Hepatocyte (in vitro differentiated cells): ENCODE measurements around the gene THYN1. TPM values are rescaled to one million over a fixed set of nuclear protein-coding genes. Genes with fewer than 3 reads are reported as not detected.

Experiments
- DNase-seq: peaks from one replicate; pipeline ENCODE4 v3.0.0-alpha.2; 2016; ENCODE audit warnings: low spot score
- H2AFZ ChIP-seq: fragments of 200-600 bp; sonication (generic); 2 replicates; pipeline ENCODE4 v1.6.0; 2016; ENCODE audit warnings: antibody characterized with exemption, mild to moderate bottlenecking
- H3K27ac ChIP-seq: fragments of 200-600 bp; sonication (generic); 2 replicates; pipeline ENCODE4 v1.5.1; 2016; ENCODE audit warnings: mild to moderate bottlenecking
- H3K27me3 ChIP-seq: fragments of 200-600 bp; sonication (generic); 2 replicates; pipeline ENCODE4 v1.6.1; 2016
- H3K36me3 ChIP-seq: fragments of 200-600 bp; sonication (generic); replicated peaks from 2 replicates; pipeline ENCODE4 v1.5.1; 2016; ENCODE audit warnings: low read depth; ENCODE audit not compliant: insufficient read depth
- H3K4me1 ChIP-seq: fragments of 200-600 bp; sonication (generic); 2 replicates; pipeline ENCODE4 v1.5.1; 2016; ENCODE audit warnings: mild to moderate bottlenecking, moderate library complexity; ENCODE audit not compliant: insufficient read depth
- H3K4me2 ChIP-seq: fragments of 200-600 bp; sonication (generic); 2 replicates; pipeline ENCODE4 v1.6.0; 2016
- H3K4me3 ChIP-seq: fragments of 200-600 bp; sonication (generic); 2 replicates; pipeline ENCODE4 v1.5.1; 2016; ENCODE audit warnings: mild to moderate bottlenecking
- H3K79me2 ChIP-seq: fragments of 200-600 bp; sonication (generic); 2 replicates; pipeline ENCODE4 v1.6.0; 2017; ENCODE audit warnings: mild to moderate bottlenecking
- H3K9me2 ChIP-seq: fragments of 200-600 bp; sonication (generic); replicated peaks from 2 replicates; pipeline ENCODE4 v1.6.0; 2017; ENCODE audit warnings: mild to moderate bottlenecking; ENCODE audit not compliant: insufficient read depth
- H3K9me3 ChIP-seq: fragments of 200-600 bp; sonication (generic); 2 replicates; pipeline ENCODE4 v1.5.1; 2016; ENCODE audit warnings: low read depth, mild to moderate bottlenecking
- H4K20me1 ChIP-seq: fragments of 200-600 bp; sonication (generic); 2 replicates; pipeline ENCODE4 v1.6.0; 2016; ENCODE audit warnings: mild to moderate bottlenecking; ENCODE audit not compliant: insufficient read depth, poor library complexity, severe bottlenecking
- EZH2 ChIP-seq: fragments of 200-600 bp; sonication (generic); IDR thresholded peaks from 2 replicates; pipeline ENCODE4 v1.6.1; 2016; ENCODE audit warnings: antibody characterized with exemption, mild to moderate bottlenecking, borderline replicate concordance
- EZH2phosphoT487 ChIP-seq: fragments of 200-600 bp; sonication (generic); IDR thresholded peaks from one replicate; pipeline ENCODE4 v1.6.1; 2018; ENCODE audit warnings: antibody characterized with exemption, mild to moderate bottlenecking, low read depth, moderate library complexity; ENCODE audit not compliant: unreplicated experiment, severe bottlenecking
- WGBS: methylation state at CpG from one replicate; pipeline ENCODE4 v1.1.6; 2016; ENCODE audit warnings: low lambda C conversion rate; ENCODE audit errors: missing lambda C conversion rate; 5-methylcytosine and 5-hydroxymethylcytosine counted together
- polyA plus RNA-seq: library from polyadenylated mRNA; unstranded; fragments of >200 nt; fragmentation: Nextera tagmentation; extraction: Ambion mirVana; gene quantifications from 2 replicates; pipeline ENCODE4 v1.2.1, GENCODE V29; 2016
- total RNA-seq: library from RNA; depleted of rRNA; stranded (reverse); fragments of >200 nt; gene quantifications from 2 replicates; pipeline ENCODE4 v1.2.3, GENCODE V29; 2014
- TF ChIP-seq, protein P1 (sequence below): fragments of 200-600 bp; sonication (generic); IDR thresholded peaks from 2 replicates; pipeline ENCODE4 v1.5.1; 2016; ENCODE audit warnings: antibody characterized with exemption, mild to moderate bottlenecking; ENCODE audit not compliant: poor library complexity

The THYN1 gene
- total and polyA plus RNA-seq, 2 experiments from 2014 or later = 45.7 to 59.8 TPM

DNA sequence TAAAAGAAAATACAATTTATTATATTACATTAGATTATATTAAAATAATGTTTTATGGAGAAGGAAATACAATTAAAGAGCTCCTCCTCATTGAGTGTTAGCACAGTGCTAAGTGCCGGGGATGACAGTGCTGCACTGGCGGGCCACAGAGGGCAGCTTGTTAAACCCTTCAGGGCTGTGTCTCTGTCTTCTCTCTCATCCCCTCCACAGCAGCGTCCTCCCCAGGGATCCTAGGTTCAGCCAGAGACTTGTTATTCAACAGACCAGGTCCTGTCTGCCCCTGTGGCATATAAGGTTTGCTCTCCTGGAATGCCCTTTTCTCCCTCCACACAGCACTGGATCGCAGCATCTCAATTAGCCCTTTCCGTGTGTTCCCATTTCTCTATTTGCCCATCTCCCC is 14.2 kb downstream of the THYN1 start:
- Histone ChIP-seq H3K36me3 (no peaks in the 10 kb centered on the region), H3K27ac (no peak overlapping the region), H3K9me3 (no peaks in the 10 kb centered on the region), H3K4me3 (no peak overlapping the region), H3K4me1 (no peaks in the 10 kb centered on the region), H3K9me2 (no peaks in the 10 kb centered on the region), H3K79me2 (no peaks in the 10 kb centered on the region), H4K20me1 (no peaks in the 10 kb centered on the region), H3K27me3 (no peaks in the 10 kb centered on the region), H3K4me2 (no peak overlapping the region), H2AFZ (no peak overlapping the region)
- TF ChIP-seq EZH2phosphoT487 (no peak), EZH2 (no peak)
- TF ChIP-seq, protein P1, sequence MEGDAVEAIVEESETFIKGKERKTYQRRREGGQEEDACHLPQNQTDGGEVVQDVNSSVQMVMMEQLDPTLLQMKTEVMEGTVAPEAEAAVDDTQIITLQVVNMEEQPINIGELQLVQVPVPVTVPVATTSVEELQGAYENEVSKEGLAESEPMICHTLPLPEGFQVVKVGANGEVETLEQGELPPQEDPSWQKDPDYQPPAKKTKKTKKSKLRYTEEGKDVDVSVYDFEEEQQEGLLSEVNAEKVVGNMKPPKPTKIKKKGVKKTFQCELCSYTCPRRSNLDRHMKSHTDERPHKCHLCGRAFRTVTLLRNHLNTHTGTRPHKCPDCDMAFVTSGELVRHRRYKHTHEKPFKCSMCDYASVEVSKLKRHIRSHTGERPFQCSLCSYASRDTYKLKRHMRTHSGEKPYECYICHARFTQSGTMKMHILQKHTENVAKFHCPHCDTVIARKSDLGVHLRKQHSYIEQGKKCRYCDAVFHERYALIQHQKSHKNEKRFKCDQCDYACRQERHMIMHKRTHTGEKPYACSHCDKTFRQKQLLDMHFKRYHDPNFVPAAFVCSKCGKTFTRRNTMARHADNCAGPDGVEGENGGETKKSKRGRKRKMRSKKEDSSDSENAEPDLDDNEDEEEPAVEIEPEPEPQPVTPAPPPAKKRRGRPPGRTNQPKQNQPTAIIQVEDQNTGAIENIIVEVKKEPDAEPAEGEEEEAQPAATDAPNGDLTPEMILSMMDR = no peak
- WGBS = 96% methylated on average over 5 of the region's 5 CpGs
- no peak for DNase-seq

DNA sequence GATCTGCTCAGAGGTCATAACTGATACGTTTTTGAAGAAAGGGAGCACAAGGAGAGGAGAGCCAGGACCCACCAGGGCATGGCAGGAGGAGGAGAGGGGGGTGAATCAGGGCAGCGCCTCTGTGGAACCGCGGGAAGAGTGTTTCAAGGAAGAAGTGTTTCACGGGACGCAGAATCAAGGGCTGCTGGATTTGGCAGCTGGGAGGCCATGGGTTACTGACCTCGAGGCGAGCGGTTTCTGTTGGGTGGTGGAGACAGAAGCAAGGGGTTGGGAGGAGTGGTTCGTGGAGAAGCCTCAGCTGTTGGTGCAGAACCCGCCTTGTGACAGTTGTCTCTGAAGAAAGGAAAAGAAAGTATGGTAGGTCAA is 15.6 kb downstream of the THYN1 start:
- Histone ChIP-seq H3K27ac (no peak overlapping the region), H2AFZ (no peak overlapping the region), H3K27me3 (no peaks in the 10 kb centered on the region), H3K4me3 (no peak overlapping the region), H4K20me1 (no peaks in the 10 kb centered on the region), H3K36me3 (no peaks in the 10 kb centered on the region), H3K79me2 (peaks cover 2% of the 10 kb centered on the region), H3K4me2 (no peak overlapping the region), H3K9me3 (no peaks in the 10 kb centered on the region), H3K4me1 (no peaks in the 10 kb centered on the region), H3K9me2 (no peaks in the 10 kb centered on the region)
- DNase-seq = no peak
- TF ChIP-seq EZH2 = no peak
- TF ChIP-seq, protein P1 = no peak
- no peak for TF ChIP-seq EZH2phosphoT487
- WGBS = 84% methylated on average over 11 of the region's 11 CpGs

DNA sequence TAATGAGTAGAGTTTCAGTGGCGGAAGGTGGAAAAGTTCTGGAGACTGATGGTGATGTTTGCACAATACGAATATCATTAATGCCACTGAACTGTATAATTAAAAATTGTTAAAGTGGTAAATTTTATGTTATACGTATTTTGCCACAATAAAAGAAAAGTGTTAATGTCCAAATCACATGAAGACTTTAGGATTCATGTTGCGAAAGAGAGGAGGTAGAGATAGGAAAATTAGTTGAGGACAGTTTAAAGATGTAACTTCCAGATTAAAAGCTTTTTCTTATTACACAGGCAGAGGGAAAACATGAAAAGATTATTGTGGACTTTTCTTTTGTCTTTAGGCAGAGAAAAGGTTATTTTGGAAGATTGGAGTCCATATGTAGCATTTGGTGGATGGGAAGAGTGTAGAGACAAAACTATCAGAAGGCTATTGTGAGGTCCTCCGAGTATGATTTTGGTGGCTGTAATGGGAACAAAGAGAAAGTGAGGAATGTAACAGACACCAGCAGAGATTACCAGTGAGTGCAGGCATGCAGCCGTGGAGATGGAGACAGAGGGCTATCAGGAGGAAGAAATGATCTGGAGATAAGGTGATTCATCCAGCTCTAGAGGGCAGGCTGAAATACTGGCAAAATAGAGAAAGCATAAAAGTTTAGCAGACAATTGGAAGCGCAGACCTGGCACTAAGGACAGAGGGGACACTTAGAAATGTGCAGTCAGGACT is 16.2 kb downstream of the THYN1 start:
- Histone ChIP-seq H3K36me3 (no peaks in the 10 kb centered on the region), H3K27ac (no peak overlapping the region), H3K27me3 (no peaks in the 10 kb centered on the region), H3K4me1 (no peaks in the 10 kb centered on the region), H3K4me2 (no peak overlapping the region), H3K4me3 (no peak overlapping the region), H2AFZ (no peak overlapping the region), H4K20me1 (no peaks in the 10 kb centered on the region), H3K9me3 (no peaks in the 10 kb centered on the region), H3K9me2 (no peaks in the 10 kb centered on the region), H3K79me2 (peaks cover 6% of the 10 kb centered on the region)
- TF ChIP-seq, protein P1 = no peak
- no peak for TF ChIP-seq EZH2
- TF ChIP-seq EZH2phosphoT487 = no peak
- WGBS = 78% methylated on average over 7 of the region's 7 CpGs
- no peak for DNase-seq

DNA sequence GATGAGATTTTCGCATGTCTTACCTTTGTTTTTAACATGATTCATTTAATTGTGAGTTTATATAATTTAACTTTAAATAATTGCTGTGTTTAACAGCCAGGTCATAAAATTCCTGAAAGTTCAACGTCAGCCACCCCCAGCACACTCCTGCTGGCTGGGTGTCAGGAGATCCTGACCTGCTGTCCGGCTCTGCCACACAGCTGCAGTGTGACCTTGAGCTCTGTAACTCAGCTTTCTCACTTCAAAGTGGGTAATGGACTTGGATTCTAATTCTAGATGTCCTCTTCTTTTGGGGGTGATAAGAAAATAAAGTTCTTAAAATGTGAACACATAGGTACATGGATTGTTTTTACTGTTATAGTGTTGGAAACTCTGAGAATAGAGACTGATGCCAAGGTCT is 17.8 kb downstream of the THYN1 start:
- DNase-seq = no peak
- Histone ChIP-seq H3K4me1 (no peaks in the 10 kb centered on the region), H3K4me3 (no peak overlapping the region), H4K20me1 (no peaks in the 10 kb centered on the region), H3K27ac (no peak overlapping the region), H3K4me2 (no peak overlapping the region), H3K79me2 (peaks cover 11% of the 10 kb centered on the region), H2AFZ (no peak overlapping the region), H3K36me3 (no peaks in the 10 kb centered on the region), H3K27me3 (no peaks in the 10 kb centered on the region), H3K9me2 (no peaks in the 10 kb centered on the region), H3K9me3 (no peaks in the 10 kb centered on the region)
- TF ChIP-seq EZH2phosphoT487 = no peak
- no peak for TF ChIP-seq EZH2
- TF ChIP-seq, protein P1 = no peak
- WGBS = 88% methylated on average over 3 of the region's 3 CpGs
